ENCODE data around the gene RIC8A. TPM values are rescaled to one million over a fixed set of nuclear protein-coding genes. Genes with fewer than 3 reads are reported as not detected.
"Not testable (repeated sequence)": the region's sequence is repeated elsewhere in the genome, so short reads cannot be mapped to it uniquely, and the experiment has no call there.

RIC8A gene
- polyA plus RNA-seq, 4 donors: 57.8 to 64.3 (median 60.9) TPM

DNA sequence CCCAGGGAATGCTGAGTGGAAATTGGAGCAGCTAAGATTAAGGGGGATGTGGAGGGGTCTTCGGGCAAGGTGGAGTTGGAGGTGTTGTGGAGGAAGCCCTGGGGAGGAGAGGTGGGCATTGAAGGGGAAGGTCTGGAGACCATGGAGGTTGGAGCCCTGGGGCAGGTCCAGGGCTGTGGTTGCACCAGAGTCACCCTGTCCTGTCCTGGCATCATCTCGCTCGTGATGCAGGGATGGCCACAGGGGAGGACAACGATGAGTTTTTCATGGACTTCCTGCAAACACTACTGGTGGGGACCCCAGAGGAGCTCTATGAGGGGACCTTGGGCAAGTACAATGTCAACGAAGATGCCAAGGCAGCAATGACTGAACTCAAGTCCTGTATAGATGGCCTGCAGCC lies 14.0 kb upstream of the RIC8A start:
- 61 to 74% (median 72%) methylated on average over 5 of the region's 5 CpGs for WGBS, 3 donors
- not testable (repeated sequence) for H3K4me1 ChIP-seq (ENCODE audit: control insufficient read depth in 3 of 3, insufficient read depth in 2 of 3, low read depth in 1 of 3, low read length in 2 of 3); H3K36me3 ChIP-seq (ENCODE audit: control insufficient read depth in 3 of 3, insufficient read depth in 2 of 3, low read depth in 1 of 3, low read length in 3 of 3); H3K9me3 ChIP-seq (ENCODE audit: control insufficient read depth in 2 of 2, insufficient read depth in 1 of 2, low read depth in 1 of 2, low read length in 1 of 2); DNase-seq; H3K4me3 ChIP-seq (ENCODE audit: low read depth in 1 of 3, low read length in 3 of 3); FAIRE-seq; H3K27ac ChIP-seq (ENCODE audit: low read depth in 1 of 3, low read length in 2 of 3); H3K27me3 ChIP-seq (ENCODE audit: control insufficient read depth in 3 of 3, insufficient read depth in 3 of 3, low read length in 3 of 3)

DNA sequence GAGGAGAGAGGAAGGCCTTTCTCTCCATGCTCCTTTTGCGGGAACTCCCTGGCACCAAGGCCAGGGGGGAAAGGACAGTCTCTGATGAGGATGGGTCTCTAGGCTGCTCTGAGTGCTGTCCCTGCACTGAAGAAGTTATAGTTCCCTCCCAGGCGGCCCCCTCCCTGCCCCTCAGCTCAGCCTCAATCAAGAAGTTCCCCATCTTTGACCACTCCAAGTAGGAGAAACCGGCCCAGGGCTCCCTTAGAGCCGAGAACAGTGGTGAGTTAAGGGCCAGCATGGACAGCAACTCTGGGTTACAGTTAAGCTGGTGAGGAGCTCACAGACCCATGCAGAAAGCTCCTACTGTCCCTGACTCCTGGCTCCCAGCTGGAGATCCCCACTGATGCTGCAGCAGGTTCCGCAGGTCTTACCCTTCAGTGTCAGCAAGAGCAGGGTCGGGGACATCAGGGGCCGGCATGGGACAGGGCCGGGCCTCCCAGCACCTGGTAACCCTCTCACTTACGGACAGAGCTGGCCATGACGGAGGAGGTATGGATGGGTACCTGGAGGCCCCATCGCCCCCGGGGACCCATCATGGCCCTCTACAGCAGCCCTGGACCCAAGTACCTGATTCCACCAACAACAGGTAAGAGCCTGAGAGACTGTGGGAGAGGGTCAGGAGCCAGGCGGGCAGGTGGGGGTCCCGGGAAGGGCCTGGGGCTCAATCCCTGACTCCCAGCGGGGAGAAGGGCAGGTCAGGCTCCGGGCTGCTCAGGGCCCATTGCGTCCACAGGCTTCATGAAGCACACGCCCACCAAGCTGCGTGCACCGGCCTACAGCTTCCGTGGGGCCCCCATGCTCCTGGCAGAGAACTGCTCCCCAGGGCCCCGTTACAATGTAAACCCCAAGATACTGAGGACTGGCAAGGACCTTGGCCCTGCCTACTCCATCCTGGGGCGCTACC lies 10.4 kb upstream of the RIC8A start:
- Histone ChIP-seq H3K9me3 (ENCODE audit: control insufficient read depth in 2 of 2, insufficient read depth in 1 of 2, low read depth in 1 of 2, low read length in 1 of 2) (peaks cover 0 to 3% of the 10 kb centered on the region in 2 donors), H3K27me3 (ENCODE audit: control insufficient read depth in 3 of 3, insufficient read depth in 3 of 3, low read length in 3 of 3) (no peaks in the 10 kb centered on the region), H3K4me1 (ENCODE audit: control insufficient read depth in 3 of 3, insufficient read depth in 2 of 3, low read depth in 1 of 3, low read length in 2 of 3) (no peaks in the 10 kb centered on the region), H3K27ac (ENCODE audit: low read depth in 1 of 3, low read length in 2 of 3) (no peak overlapping the region), H3K4me3 (ENCODE audit: low read depth in 1 of 3, low read length in 3 of 3) (no peak overlapping the region), H3K36me3 (ENCODE audit: control insufficient read depth in 3 of 3, insufficient read depth in 2 of 3, low read depth in 1 of 3, low read length in 3 of 3) (peaks cover 0 to 22% (median 0%) of the 10 kb centered on the region in 3 donors)
- FAIRE-seq (no peak), DNase-seq (no peak)
- 75 to 81% (median 78%) methylated on average over 23 of the region's 23 CpGs for WGBS, 3 donors

DNA sequence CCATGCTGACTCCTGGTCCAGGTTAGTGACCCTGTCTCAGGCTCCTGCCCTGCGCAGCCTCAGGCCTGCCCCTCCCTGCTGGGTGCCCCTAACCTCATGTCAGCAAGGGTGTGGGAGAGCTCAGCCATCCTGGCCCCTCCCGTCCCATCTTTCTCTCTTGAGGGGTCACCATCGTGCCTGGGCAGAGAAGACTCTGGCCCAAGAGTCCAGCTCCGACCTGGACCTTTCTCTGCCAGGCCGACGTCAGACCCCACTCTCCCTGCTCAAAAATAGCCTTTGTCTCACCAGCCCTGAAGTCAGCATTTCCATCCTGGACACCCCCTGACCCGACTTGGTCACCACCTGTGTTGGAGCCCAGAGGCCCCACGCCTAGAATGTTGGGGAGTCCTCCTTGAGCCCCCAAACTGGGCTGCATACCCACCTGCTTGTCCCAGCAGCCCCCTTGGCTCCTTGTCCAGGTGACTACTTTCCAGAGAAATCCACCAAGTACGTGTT lies 9.7 kb upstream of the RIC8A start:
- Histone ChIP-seq H3K4me1 (ENCODE audit: control insufficient read depth in 3 of 3, insufficient read depth in 2 of 3, low read depth in 1 of 3, low read length in 2 of 3) (peaks cover 0 to 2% (median 0%) of the 10 kb centered on the region in 3 donors), H3K36me3 (ENCODE audit: control insufficient read depth in 3 of 3, insufficient read depth in 2 of 3, low read depth in 1 of 3, low read length in 3 of 3) (peaks cover 0 to 27% (median 0%) of the 10 kb centered on the region in 3 donors), H3K27ac (ENCODE audit: low read depth in 1 of 3, low read length in 2 of 3) (no peak overlapping the region), H3K9me3 (ENCODE audit: control insufficient read depth in 2 of 2, insufficient read depth in 1 of 2, low read depth in 1 of 2, low read length in 1 of 2) (peaks cover 0 to 3% of the 10 kb centered on the region in 2 donors), H3K27me3 (ENCODE audit: control insufficient read depth in 3 of 3, insufficient read depth in 3 of 3, low read length in 3 of 3) (no peaks in the 10 kb centered on the region), H3K4me3 (ENCODE audit: low read depth in 1 of 3, low read length in 3 of 3) (no peak overlapping the region)
- DNase-seq: no peak
- no peak for FAIRE-seq
- WGBS, 3 donors: 85 to 87% (median 85%) methylated on average over 9 of the region's 9 CpGs

DNA sequence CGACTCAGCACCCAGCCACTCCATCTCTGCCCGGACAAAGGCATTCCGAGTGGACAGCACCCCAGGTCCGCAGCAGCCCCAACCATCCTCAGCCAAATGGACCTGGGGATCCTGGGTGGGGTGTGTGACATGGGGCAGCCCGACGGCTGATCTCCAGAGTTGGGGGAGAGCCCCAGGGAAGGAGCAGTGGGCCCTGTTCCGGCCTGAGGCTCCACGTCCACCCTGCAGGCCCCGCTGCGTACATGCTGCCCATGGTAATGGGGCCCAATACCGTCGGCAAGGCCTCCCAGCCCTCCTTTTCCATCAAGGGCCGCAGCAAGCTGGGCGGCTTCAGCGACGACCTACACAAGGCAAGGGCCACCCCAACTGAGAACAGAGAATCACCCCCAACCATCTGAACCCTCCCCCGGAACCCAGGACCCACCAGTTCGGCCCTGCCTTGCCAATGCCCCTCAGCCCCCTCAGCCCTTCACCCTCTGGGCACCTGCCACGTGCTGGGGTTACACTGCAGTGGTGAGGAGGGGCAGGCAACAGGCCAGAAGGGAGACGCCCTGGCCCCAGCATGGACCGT lies 9.2 kb upstream of the RIC8A start:
- Histone ChIP-seq H3K36me3 (ENCODE audit: control insufficient read depth in 3 of 3, insufficient read depth in 2 of 3, low read depth in 1 of 3, low read length in 3 of 3) (peaks cover 0 to 32% (median 0%) of the 10 kb centered on the region in 3 donors), H3K9me3 (ENCODE audit: control insufficient read depth in 2 of 2, insufficient read depth in 1 of 2, low read depth in 1 of 2, low read length in 1 of 2) (peaks cover 0 to 3% of the 10 kb centered on the region in 2 donors), H3K27me3 (ENCODE audit: control insufficient read depth in 3 of 3, insufficient read depth in 3 of 3, low read length in 3 of 3) (no peaks in the 10 kb centered on the region), H3K4me1 (ENCODE audit: control insufficient read depth in 3 of 3, insufficient read depth in 2 of 3, low read depth in 1 of 3, low read length in 2 of 3) (peaks cover 0 to 2% (median 0%) of the 10 kb centered on the region in 3 donors), H3K27ac (ENCODE audit: low read depth in 1 of 3, low read length in 2 of 3) (no peak overlapping the region), H3K4me3 (ENCODE audit: low read depth in 1 of 3, low read length in 3 of 3) (no peak overlapping the region)
- WGBS, 3 donors: 86 to 92% (median 89%) methylated on average over 21 of the region's 21 CpGs
- FAIRE-seq (no peak), DNase-seq (no peak)

DNA sequence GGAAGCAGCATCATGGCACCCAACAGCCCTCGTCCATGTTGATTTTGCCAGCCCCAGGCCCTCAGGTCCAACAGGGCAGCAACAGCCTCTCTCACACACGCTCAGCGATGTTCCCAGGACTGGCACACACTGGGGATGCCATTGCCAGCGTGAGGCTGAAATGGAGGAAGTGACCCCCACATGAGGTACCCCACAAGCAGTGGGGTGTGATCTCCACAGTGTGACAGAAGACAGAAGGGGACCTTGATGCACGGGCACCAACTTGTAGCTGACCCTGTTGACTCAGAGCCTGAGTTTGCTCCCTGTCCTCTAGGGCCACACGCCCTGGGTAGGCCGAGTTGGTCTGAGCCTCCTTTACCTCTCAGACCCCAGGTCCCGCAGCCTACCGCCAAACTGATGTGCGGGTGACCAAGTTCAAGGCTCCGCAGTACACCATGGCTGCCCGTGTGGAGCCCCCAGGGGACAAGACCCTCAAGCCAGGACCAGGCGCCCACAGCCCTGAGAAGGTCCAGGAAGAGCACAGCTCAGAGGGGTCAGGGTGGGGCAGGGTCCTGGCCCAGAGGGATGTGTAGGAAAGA lies 8.4 kb upstream of the RIC8A start:
- 84 to 89% (median 85%) methylated on average over 13 of the region's 13 CpGs for WGBS, 3 donors
- no peak for FAIRE-seq
- H3K27me3 ChIP-seq (ENCODE audit: control insufficient read depth in 3 of 3, insufficient read depth in 3 of 3, low read length in 3 of 3): no peaks in the 10 kb centered on the region
- no peak overlapping the region for H3K27ac ChIP-seq (ENCODE audit: low read depth in 1 of 3, low read length in 2 of 3)
- no peak overlapping the region for H3K4me3 ChIP-seq (ENCODE audit: low read depth in 1 of 3, low read length in 3 of 3)
- H3K4me1 ChIP-seq (ENCODE audit: control insufficient read depth in 3 of 3, insufficient read depth in 2 of 3, low read depth in 1 of 3, low read length in 2 of 3): peaks cover 0 to 2% (median 0%) of the 10 kb centered on the region in 3 donors
- peaks cover 0 to 40% (median 0%) of the 10 kb centered on the region in 3 donors for H3K36me3 ChIP-seq (ENCODE audit: control insufficient read depth in 3 of 3, insufficient read depth in 2 of 3, low read depth in 1 of 3, low read length in 3 of 3)
- peaks cover 0 to 3% of the 10 kb centered on the region in 2 donors for H3K9me3 ChIP-seq (ENCODE audit: control insufficient read depth in 2 of 2, insufficient read depth in 1 of 2, low read depth in 1 of 2, low read length in 1 of 2)
- DNase-seq: no peak

DNA sequence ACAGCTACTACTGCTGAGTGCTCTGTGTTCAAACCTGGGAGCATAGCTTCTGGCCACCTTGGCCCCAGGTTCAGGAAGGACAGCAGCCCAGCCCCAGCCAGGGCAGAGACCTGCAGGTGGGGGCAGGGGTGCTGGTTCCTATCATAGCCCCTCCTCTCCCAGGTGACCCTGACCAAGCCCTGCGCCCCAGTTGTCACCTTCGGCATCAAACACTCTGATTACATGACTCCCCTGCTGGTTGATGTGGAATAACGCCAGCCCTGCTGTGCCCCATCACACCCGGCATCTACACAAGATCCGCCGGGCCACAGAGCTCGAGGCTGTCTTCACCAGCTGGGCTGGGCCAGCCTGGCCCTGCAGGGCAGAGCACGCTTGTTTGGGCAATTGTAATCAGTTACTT lies 7.7 kb upstream of the RIC8A start:
- Histone ChIP-seq H3K36me3 (ENCODE audit: control insufficient read depth in 3 of 3, insufficient read depth in 2 of 3, low read depth in 1 of 3, low read length in 3 of 3) (peaks cover 0 to 47% (median 3%) of the 10 kb centered on the region in 3 donors), H3K4me1 (ENCODE audit: control insufficient read depth in 3 of 3, insufficient read depth in 2 of 3, low read depth in 1 of 3, low read length in 2 of 3) (peaks cover 0 to 2% (median 0%) of the 10 kb centered on the region in 3 donors), H3K9me3 (ENCODE audit: control insufficient read depth in 2 of 2, insufficient read depth in 1 of 2, low read depth in 1 of 2, low read length in 1 of 2) (peaks cover 0 to 3% of the 10 kb centered on the region in 2 donors), H3K27ac (ENCODE audit: low read depth in 1 of 3, low read length in 2 of 3) (no peak overlapping the region), H3K4me3 (ENCODE audit: low read depth in 1 of 3, low read length in 3 of 3) (no peak overlapping the region), H3K27me3 (ENCODE audit: control insufficient read depth in 3 of 3, insufficient read depth in 3 of 3, low read length in 3 of 3) (no peaks in the 10 kb centered on the region)
- FAIRE-seq (no peak), DNase-seq (no peak)
- 55 to 70% (median 60%) methylated on average over 8 of the region's 8 CpGs for WGBS, 3 donors

DNA sequence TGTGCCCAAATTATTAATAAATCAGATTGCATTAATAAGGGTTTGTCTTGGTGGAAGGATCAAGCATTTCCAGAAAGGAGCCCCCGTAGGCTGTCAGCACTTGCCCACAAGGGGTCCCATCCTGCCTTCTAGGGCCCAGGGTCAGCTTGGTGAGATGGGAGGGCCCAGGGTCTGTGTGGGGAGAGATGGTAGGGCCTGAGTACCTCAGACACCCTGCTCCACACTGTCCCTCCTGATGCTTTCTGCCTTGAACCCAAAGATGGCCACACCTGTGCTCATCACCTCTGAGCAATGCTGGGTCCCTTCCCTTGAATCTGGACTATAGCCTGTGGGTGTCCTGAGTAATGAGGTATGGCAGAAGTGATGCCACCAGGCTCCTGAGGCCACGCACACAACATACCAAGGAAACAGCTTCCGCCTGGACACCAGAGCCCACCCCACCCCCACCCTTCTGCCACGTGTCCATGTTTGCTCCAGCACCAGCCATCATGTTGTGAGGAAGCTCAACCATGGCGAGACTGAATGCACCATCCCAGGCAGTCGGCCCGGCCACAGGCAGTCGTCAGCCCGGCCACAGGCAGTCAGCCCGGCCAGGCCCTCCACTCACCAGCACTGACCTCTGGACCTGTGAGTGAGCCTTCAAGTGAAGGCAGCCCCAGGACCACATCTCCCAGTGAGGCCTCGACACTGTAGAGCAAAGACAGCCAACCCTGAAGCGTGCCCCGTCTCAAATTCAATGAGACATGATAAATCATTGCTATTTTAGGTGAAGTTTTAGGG lies 7.1 kb upstream of the RIC8A start:
- H3K27me3 ChIP-seq (ENCODE audit: control insufficient read depth in 3 of 3, insufficient read depth in 3 of 3, low read length in 3 of 3): no peaks in the 10 kb centered on the region
- DNase-seq: no peak
- FAIRE-seq: no peak
- H3K9me3 ChIP-seq (ENCODE audit: control insufficient read depth in 2 of 2, insufficient read depth in 1 of 2, low read depth in 1 of 2, low read length in 1 of 2): peaks cover 0 to 3% of the 10 kb centered on the region in 2 donors
- 91 to 96% (median 93%) methylated on average over 13 of the region's 13 CpGs for WGBS, 3 donors
- H3K4me1 ChIP-seq (ENCODE audit: control insufficient read depth in 3 of 3, insufficient read depth in 2 of 3, low read depth in 1 of 3, low read length in 2 of 3): peaks cover 0 to 3% (median 2%) of the 10 kb centered on the region in 3 donors
- no peak overlapping the region for H3K27ac ChIP-seq (ENCODE audit: low read depth in 1 of 3, low read length in 2 of 3)
- no peak overlapping the region for H3K4me3 ChIP-seq (ENCODE audit: low read depth in 1 of 3, low read length in 3 of 3)
- peaks cover 0 to 53% (median 5%) of the 10 kb centered on the region in 3 donors for H3K36me3 ChIP-seq (ENCODE audit: control insufficient read depth in 3 of 3, insufficient read depth in 2 of 3, low read depth in 1 of 3, low read length in 3 of 3)
